ENCODE results near the gene MSI2.

Gene MSI2

DNA sequence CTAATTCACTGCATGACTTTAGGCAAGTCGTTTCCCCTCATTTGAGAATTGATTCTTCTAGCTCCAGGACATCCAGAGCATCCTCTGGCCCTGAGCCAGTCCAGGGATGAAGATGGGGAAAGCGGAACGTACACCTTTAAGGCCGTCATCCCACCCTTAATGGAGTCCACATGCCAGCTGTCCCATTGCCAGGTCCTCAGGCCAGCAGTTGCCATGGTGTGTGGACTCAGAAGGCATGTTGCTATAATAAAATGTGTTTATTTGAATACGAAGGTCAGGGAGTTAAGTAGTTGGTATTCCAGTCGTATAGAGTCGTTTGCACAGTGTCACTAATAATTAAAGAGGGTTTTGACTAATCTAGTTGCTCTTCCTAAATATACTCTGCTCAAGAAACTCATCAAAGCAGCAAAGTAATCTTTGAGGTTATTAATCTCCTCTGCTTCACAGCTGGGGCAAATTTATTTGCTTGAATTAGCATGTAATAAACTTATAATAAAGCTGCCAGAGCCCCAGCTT lies 458.4 kb downstream of the MSI2 start:
- TF ChIP-seq, protein P1, sequence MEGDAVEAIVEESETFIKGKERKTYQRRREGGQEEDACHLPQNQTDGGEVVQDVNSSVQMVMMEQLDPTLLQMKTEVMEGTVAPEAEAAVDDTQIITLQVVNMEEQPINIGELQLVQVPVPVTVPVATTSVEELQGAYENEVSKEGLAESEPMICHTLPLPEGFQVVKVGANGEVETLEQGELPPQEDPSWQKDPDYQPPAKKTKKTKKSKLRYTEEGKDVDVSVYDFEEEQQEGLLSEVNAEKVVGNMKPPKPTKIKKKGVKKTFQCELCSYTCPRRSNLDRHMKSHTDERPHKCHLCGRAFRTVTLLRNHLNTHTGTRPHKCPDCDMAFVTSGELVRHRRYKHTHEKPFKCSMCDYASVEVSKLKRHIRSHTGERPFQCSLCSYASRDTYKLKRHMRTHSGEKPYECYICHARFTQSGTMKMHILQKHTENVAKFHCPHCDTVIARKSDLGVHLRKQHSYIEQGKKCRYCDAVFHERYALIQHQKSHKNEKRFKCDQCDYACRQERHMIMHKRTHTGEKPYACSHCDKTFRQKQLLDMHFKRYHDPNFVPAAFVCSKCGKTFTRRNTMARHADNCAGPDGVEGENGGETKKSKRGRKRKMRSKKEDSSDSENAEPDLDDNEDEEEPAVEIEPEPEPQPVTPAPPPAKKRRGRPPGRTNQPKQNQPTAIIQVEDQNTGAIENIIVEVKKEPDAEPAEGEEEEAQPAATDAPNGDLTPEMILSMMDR (IDR thresholded peaks at IDR 0.05; ENCODE audit: low read depth, low read length, poor library complexity, severe bottlenecking) = no peak
- TF ChIP-seq EZH2phosphoT487 (IDR thresholded peaks at IDR 0.05; ENCODE audit: borderline replicate concordance, low read length) = no peak
- Histone ChIP-seq H3K4me2 (ENCODE audit: low read length) (no peak overlapping the region), H3K36me3 (ENCODE audit: control insufficient read depth, low read length) (no peaks in the 10 kb centered on the region), H3K4me3 (ENCODE audit: low read length) (no peak overlapping the region), H3K4me1 (ENCODE audit: control insufficient read depth, low read length) (no peaks in the 10 kb centered on the region), H3K9me2 (replicated peaks; ENCODE audit: control insufficient read depth, low read length) (no peaks in the 10 kb centered on the region), H4K20me1 (ENCODE audit: control insufficient read depth, insufficient read depth, low read depth, low read length) (no peaks in the 10 kb centered on the region), H3K9me3 (ENCODE audit: control insufficient read depth, insufficient read depth, low read length) (no peaks in the 10 kb centered on the region), H3K27me3 (ENCODE audit: control insufficient read depth, low read length) (peaks cover 38% of the 10 kb centered on the region), H3F3A (ENCODE audit: control insufficient read depth, insufficient read depth) (no peaks in the 10 kb centered on the region), H3K27ac (ENCODE audit: low read depth, low read length) (no peak overlapping the region), H3K79me2 (ENCODE audit: control insufficient read depth, low read length) (no peaks in the 10 kb centered on the region)

DNA sequence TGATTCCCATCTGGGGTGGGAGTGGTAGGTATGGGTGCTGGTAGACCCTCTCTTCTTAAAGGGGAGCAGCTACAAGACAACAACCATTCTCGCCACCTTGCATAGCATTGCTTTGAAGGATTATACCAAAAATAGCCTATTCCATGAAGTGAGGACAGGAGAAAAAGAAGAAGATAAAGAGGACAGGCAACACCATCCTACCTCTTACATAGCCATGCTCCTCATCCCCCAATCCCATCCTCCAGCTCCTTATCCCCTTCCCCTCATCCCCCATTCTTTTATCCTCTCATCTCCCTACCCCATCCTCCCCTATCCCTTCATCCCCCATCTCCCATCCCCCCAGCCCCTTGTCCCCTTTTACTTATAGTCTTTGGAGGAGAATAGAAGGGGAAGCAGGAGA lies 459.7 kb downstream of the MSI2 start:
- Histone ChIP-seq H3K36me3 (ENCODE audit: control insufficient read depth, low read length) (no peaks in the 10 kb centered on the region), H3K4me3 (ENCODE audit: low read length) (no peak overlapping the region), H3K9me2 (replicated peaks; ENCODE audit: control insufficient read depth, low read length) (no peaks in the 10 kb centered on the region), H3K4me2 (ENCODE audit: low read length) (no peak overlapping the region), H3K79me2 (ENCODE audit: control insufficient read depth, low read length) (no peaks in the 10 kb centered on the region), H3K27ac (ENCODE audit: low read depth, low read length) (no peak overlapping the region), H3K9me3 (ENCODE audit: control insufficient read depth, insufficient read depth, low read length) (no peaks in the 10 kb centered on the region), H4K20me1 (ENCODE audit: control insufficient read depth, insufficient read depth, low read depth, low read length) (no peaks in the 10 kb centered on the region), H3K27me3 (ENCODE audit: control insufficient read depth, low read length) (peaks cover 38% of the 10 kb centered on the region), H3F3A (ENCODE audit: control insufficient read depth, insufficient read depth) (no peaks in the 10 kb centered on the region), H3K4me1 (ENCODE audit: control insufficient read depth, low read length) (no peaks in the 10 kb centered on the region)
- no peak for TF ChIP-seq EZH2phosphoT487 (IDR thresholded peaks at IDR 0.05; ENCODE audit: borderline replicate concordance, low read length)

DNA sequence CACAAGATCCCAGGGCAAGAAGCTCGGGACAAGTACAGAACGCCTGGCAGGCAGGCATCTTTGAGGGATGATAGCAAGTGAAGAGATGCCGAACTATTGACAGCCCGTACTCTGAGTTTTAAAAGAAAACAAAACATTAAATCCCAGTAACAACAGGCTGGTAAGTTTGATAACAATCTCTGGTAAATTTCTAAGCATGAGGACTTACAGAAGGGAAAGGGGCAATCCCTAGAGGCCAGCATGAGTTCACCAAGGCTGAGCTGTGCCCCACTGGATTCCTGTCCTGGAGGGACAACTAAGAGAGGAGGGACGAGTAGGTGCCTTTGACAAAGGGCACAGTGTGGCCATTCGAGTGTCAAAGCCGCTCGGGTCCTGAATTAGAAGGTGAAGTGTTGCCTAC lies 462.6 kb downstream of the MSI2 start:
- Histone ChIP-seq H3K9me3 (ENCODE audit: control insufficient read depth, insufficient read depth, low read length) (no peaks in the 10 kb centered on the region), H3K27ac (ENCODE audit: low read depth, low read length) (no peak overlapping the region), H3K27me3 (ENCODE audit: control insufficient read depth, low read length) (peaks cover 20% of the 10 kb centered on the region), H4K20me1 (ENCODE audit: control insufficient read depth, insufficient read depth, low read depth, low read length) (no peaks in the 10 kb centered on the region), H3F3A (ENCODE audit: control insufficient read depth, insufficient read depth) (no peaks in the 10 kb centered on the region), H3K4me3 (ENCODE audit: low read length) (no peak overlapping the region), H3K4me1 (ENCODE audit: control insufficient read depth, low read length) (peaks cover 7% of the 10 kb centered on the region), H3K36me3 (ENCODE audit: control insufficient read depth, low read length) (no peaks in the 10 kb centered on the region), H3K9me2 (replicated peaks; ENCODE audit: control insufficient read depth, low read length) (no peaks in the 10 kb centered on the region), H3K4me2 (ENCODE audit: low read length) (no peak overlapping the region), H3K79me2 (ENCODE audit: control insufficient read depth, low read length) (no peaks in the 10 kb centered on the region)
- TF ChIP-seq, protein P1 (IDR thresholded peaks at IDR 0.05; ENCODE audit: low read depth, low read length, poor library complexity, severe bottlenecking) = no peak

DNA sequence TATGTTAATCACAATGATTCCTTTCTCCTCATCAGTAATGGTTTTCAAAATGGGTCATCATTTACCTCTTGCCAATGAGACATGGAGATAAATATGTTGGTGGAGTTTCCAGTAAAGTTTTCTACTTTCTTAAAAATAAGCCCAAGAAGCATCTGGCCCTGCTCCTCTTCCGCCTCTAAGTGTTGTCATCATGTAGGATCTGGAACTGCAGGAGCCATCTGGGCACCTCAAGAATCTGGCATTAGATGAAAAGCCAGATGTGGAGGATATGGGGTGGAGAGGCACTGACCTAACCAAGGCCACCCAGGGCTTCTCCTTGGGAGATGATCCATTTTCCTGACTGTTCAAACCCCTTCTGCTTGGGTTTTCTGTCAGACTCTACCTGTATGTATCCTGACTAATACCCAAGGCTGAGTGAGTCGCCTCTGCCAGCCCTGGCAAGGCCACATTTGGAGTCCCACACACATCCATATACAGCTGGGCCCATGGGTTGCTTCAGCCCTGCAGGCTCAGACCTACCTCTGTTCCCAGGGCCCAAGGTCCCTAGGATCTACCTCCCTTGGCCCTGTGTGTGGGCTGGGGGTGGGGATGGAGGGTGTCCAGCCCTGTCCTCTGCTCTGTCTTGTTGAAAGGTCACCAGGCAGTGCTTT lies 464.2 kb downstream of the MSI2 start:
- Histone ChIP-seq H3K9me3 (ENCODE audit: control insufficient read depth, insufficient read depth, low read length) (no peaks in the 10 kb centered on the region), H3K27ac (ENCODE audit: low read depth, low read length) (no peak overlapping the region), H3K4me1 (ENCODE audit: control insufficient read depth, low read length) (peaks cover 14% of the 10 kb centered on the region), H3K4me3 (ENCODE audit: low read length) (no peak overlapping the region), H3K4me2 (ENCODE audit: low read length) (no peak overlapping the region), H3K36me3 (ENCODE audit: control insufficient read depth, low read length) (no peaks in the 10 kb centered on the region), H4K20me1 (ENCODE audit: control insufficient read depth, insufficient read depth, low read depth, low read length) (no peaks in the 10 kb centered on the region), H3K9me2 (replicated peaks; ENCODE audit: control insufficient read depth, low read length) (no peaks in the 10 kb centered on the region), H3F3A (ENCODE audit: control insufficient read depth, insufficient read depth) (no peaks in the 10 kb centered on the region), H3K27me3 (ENCODE audit: control insufficient read depth, low read length) (peaks cover 16% of the 10 kb centered on the region), H3K79me2 (ENCODE audit: control insufficient read depth, low read length) (no peaks in the 10 kb centered on the region)
- TF ChIP-seq EZH2phosphoT487 (IDR thresholded peaks at IDR 0.05; ENCODE audit: borderline replicate concordance, low read length) = no peak
- TF ChIP-seq, protein P1 (IDR thresholded peaks at IDR 0.05; ENCODE audit: low read depth, low read length, poor library complexity, severe bottlenecking) = no peak

Data from DOHH2 (cell line).